ENCODE data around the gene ARSA.

ARSA gene

GRCh38 chr22:50627642-50628542 lies at the start of gene ARSA:
Gene ARSA (minus strand): TSS chr22:50628152. CDS start chr22:50627779, 373 bp downstream.
- no peak for TF ChIP-seq CTCF (IDR thresholded peaks at IDR 0.05; ENCODE audit: insufficient read depth, low read depth, low read length, missing control alignments)
- peak within 1 kb of the TSS; percentile 73 for H3K4me3 ChIP-seq (ENCODE audit: low read length)
- peak; percentile 87 for DNase-seq (ENCODE audit: low read depth)

- DNase-seq (ENCODE audit: low read depth): no peak
- TF ChIP-seq CTCF (IDR thresholded peaks at IDR 0.05; ENCODE audit: insufficient read depth, low read depth, low read length, missing control alignments): no peak
- H3K4me3 ChIP-seq (ENCODE audit: low read length): no peak overlapping the region
Observed at GRCh38 chr22:50676661-50677492, 48.9 kb upstream of the ARSA start.

GRCh38 chr22:50676180-50676636 lies 48.3 kb upstream of the ARSA start:
- no peak overlapping the region for H3K4me3 ChIP-seq (ENCODE audit: low read length)
- no peak for DNase-seq (ENCODE audit: low read depth)
- no peak for TF ChIP-seq CTCF (IDR thresholded peaks at IDR 0.05; ENCODE audit: insufficient read depth, low read depth, low read length, missing control alignments)

- H3K4me3 ChIP-seq (ENCODE audit: low read length): peak overlapping the region; percentile 37
- no peak for DNase-seq (ENCODE audit: low read depth)
- no peak for TF ChIP-seq CTCF (IDR thresholded peaks at IDR 0.05; ENCODE audit: insufficient read depth, low read depth, low read length, missing control alignments)
Observed at GRCh38 chr22:50675553-50676179, 47.7 kb upstream of the ARSA start.

- peak; percentile 88 for DNase-seq (ENCODE audit: low read depth)
- peak overlapping the region; percentile 37 for H3K4me3 ChIP-seq (ENCODE audit: low read length)
- no peak for TF ChIP-seq CTCF (IDR thresholded peaks at IDR 0.05; ENCODE audit: insufficient read depth, low read depth, low read length, missing control alignments)
Observed at GRCh38 chr22:50674606-50675552, 46.9 kb upstream of the ARSA start.

- DNase-seq (ENCODE audit: low read depth): no peak
- no peak overlapping the region for H3K4me3 ChIP-seq (ENCODE audit: low read length)
- TF ChIP-seq CTCF (IDR thresholded peaks at IDR 0.05; ENCODE audit: insufficient read depth, low read depth, low read length, missing control alignments): no peak
Observed at GRCh38 chr22:50674130-50674500, 46.2 kb upstream of the ARSA start.
